ENCODE data around the gene SGO2. TPM values are rescaled to one million over a fixed set of nuclear protein-coding genes. Genes with fewer than 3 reads are reported as not detected.

The SGO2 gene
- total RNA-seq, 1 experiment from 2014 or later, result 20.1 TPM

DNA sequence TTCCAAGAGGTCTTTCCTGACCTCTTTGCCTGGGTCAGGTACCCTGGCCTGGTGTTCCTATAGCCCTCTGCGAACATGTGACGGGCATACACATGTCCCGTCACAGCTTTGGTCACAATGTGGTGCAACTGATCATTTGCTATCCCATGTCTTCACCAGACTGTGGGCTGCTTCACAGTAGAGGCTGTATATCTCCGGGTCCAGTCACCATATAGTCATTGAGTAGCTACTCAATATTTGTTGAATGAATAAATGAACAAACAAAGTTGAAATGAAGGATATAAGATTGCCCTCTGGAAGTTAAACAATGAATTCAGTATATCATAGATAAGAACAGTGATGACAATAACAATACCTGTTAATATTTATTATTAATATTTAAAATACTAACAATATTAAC lies 76.6 kb downstream of the SGO2 start:
- TF ChIP-seq, protein P1, sequence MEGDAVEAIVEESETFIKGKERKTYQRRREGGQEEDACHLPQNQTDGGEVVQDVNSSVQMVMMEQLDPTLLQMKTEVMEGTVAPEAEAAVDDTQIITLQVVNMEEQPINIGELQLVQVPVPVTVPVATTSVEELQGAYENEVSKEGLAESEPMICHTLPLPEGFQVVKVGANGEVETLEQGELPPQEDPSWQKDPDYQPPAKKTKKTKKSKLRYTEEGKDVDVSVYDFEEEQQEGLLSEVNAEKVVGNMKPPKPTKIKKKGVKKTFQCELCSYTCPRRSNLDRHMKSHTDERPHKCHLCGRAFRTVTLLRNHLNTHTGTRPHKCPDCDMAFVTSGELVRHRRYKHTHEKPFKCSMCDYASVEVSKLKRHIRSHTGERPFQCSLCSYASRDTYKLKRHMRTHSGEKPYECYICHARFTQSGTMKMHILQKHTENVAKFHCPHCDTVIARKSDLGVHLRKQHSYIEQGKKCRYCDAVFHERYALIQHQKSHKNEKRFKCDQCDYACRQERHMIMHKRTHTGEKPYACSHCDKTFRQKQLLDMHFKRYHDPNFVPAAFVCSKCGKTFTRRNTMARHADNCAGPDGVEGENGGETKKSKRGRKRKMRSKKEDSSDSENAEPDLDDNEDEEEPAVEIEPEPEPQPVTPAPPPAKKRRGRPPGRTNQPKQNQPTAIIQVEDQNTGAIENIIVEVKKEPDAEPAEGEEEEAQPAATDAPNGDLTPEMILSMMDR (IDR thresholded peaks at IDR 0.05; ENCODE audit: insufficient read depth in 1 of 2, low read depth in 1 of 2, low read length in 1 of 2, severe bottlenecking in 1 of 2, unreplicated experiment in 1 of 2), result no peak
- H3K27me3 ChIP-seq (replicated peaks; ENCODE audit: control insufficient read depth, insufficient read depth, low read length), result no peaks in the 10 kb centered on the region
- no peak for DNase-seq
- peaks cover 32% of the 10 kb centered on the region for H3K4me1 Mint-ChIP-seq (ENCODE audit: low read depth, unreplicated experiment)
- H3K27me3 Mint-ChIP-seq (ENCODE audit: insufficient read depth, unreplicated experiment), result no peaks in the 10 kb centered on the region
- peaks cover 5% of the 10 kb centered on the region for H3K36me3 Mint-ChIP-seq (ENCODE audit: insufficient read depth, unreplicated experiment)
- peaks cover 22% of the 10 kb centered on the region for H3K4me1 ChIP-seq
- no peak overlapping the region for H3K27ac Mint-ChIP-seq (ENCODE audit: unreplicated experiment)
- no peak overlapping the region for H3K4me3 ChIP-seq (ENCODE audit: low read depth, low read length)
- no peak overlapping the region for H3K4me3 Mint-ChIP-seq (ENCODE audit: unreplicated experiment)
- CTCF ChIA-PET, result no interaction called here
- H3K9me3 ChIP-seq, result no peaks in the 10 kb centered on the region
- intact Hi-C loops (cut with micrococcal nuclease; ENCODE audit: unreplicated experiment), result no loop called here
- no TSS peak for BruUV-seq (replicated peaks)
- no peaks in the 10 kb centered on the region for H3K36me3 ChIP-seq (ENCODE audit: control insufficient read depth, insufficient read depth, low read length)
- peaks cover 3% of the 10 kb centered on the region for H3K9me3 Mint-ChIP-seq (ENCODE audit: unreplicated experiment)
- POLR2A ChIA-PET, result no interaction called here

DNA sequence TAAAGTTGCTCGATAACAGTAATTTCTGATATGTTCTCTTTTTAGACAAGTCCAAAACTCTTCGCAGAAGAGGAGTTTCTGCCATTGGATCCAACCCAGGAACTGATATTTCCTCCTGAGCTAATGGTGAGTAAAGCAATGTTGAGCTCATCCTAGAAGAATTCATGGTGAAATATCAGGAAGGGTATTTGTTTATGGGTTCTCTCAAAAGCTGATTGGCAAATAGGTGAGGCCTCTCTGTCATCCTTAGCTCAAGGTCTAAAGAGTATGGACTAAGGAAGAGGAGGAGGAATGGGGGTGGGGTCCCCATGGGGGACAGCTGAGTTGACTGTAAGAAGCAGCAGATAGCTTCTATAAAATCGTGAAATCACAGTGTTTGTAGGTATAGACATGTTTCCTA lies 78.0 kb downstream of the SGO2 start:
- no TSS peak for BruUV-seq (replicated peaks)
- H3K27me3 ChIP-seq (replicated peaks; ENCODE audit: control insufficient read depth, insufficient read depth, low read length), result no peaks in the 10 kb centered on the region
- ChIA-PET POLR2A (no interaction called here), CTCF (interaction anchor here (0.9 kb wide), 1 partner anchor 84 kb away, joined by 4 read pairs; no protein-coding TSS in a partner anchor)
- H3K36me3 ChIP-seq (ENCODE audit: control insufficient read depth, insufficient read depth, low read length), result no peaks in the 10 kb centered on the region
- Mint-ChIP-seq H3K4me3 (ENCODE audit: unreplicated experiment) (peak overlapping the region; percentile 21), H3K36me3 (ENCODE audit: insufficient read depth, unreplicated experiment) (peaks cover 5% of the 10 kb centered on the region), H3K9me3 (ENCODE audit: unreplicated experiment) (peaks cover 9% of the 10 kb centered on the region), H3K4me1 (ENCODE audit: low read depth, unreplicated experiment) (peaks cover 28% of the 10 kb centered on the region), H3K27ac (ENCODE audit: unreplicated experiment) (peak overlapping the region; percentile 28), H3K27me3 (ENCODE audit: insufficient read depth, unreplicated experiment) (no peaks in the 10 kb centered on the region)
- TF ChIP-seq, protein P1 (IDR thresholded peaks at IDR 0.05; ENCODE audit: insufficient read depth in 1 of 2, low read depth in 1 of 2, low read length in 1 of 2, severe bottlenecking in 1 of 2, unreplicated experiment in 1 of 2), result no peak
- H3K4me1 ChIP-seq, result peaks cover 22% of the 10 kb centered on the region
- H3K9me3 ChIP-seq, result no peaks in the 10 kb centered on the region
- H3K4me3 ChIP-seq (ENCODE audit: low read depth, low read length), result no peak overlapping the region
- intact Hi-C loops (cut with micrococcal nuclease; ENCODE audit: unreplicated experiment), result no loop called here
- DNase-seq, result peak in 1 of 2 experiments; percentile 30

DNA sequence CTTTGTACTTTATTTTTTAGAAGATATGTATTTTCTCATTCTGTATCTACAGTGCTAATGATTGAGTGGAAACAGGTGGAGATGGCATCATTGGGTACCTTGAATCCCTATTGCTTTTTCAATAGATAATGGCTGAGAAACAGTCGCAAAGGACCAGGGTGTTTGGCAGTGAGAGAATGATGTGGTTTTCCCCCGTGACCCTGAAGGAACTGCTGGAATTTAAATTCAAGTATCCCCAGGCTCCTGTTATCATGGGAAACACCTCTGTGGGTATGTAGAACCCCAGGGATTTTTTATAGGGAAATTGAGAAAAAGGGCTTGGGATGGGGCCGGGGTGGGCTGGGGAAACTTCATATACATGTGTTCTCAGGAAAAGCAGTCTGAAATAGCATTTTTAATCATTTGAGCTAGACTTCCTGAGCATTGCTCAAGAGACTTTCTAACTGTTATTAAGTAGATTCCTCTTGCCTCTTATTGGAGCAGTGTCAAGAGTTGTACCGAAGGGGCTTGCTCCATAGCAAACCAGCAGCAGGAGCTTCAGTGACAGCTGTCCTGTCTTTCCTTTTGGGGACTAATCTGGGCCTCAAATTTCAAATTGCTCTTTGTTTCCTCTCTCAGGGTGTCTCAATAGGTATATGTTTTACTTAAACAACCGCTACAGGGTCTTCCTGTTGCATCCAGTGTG lies 78.7 kb downstream of the SGO2 start:
- intact Hi-C loops (cut with micrococcal nuclease; ENCODE audit: unreplicated experiment), result no loop called here
- peaks cover 28% of the 10 kb centered on the region for H3K4me1 Mint-ChIP-seq (ENCODE audit: low read depth, unreplicated experiment)
- H3K27me3 Mint-ChIP-seq (ENCODE audit: insufficient read depth, unreplicated experiment), result no peaks in the 10 kb centered on the region
- peaks cover 5% of the 10 kb centered on the region for H3K36me3 Mint-ChIP-seq (ENCODE audit: insufficient read depth, unreplicated experiment)
- H3K4me3 ChIP-seq (ENCODE audit: low read depth, low read length), result no peak overlapping the region
- H3K36me3 ChIP-seq (ENCODE audit: control insufficient read depth, insufficient read depth, low read length), result no peaks in the 10 kb centered on the region
- no peaks in the 10 kb centered on the region for H3K27me3 ChIP-seq (replicated peaks; ENCODE audit: control insufficient read depth, insufficient read depth, low read length)
- DNase-seq, result no peak
- ChIA-PET POLR2A (no interaction called here), CTCF (interaction anchor here (0.9 kb wide), 1 partner anchor 83 kb away, joined by 4 read pairs; no protein-coding TSS in a partner anchor)
- TF ChIP-seq, protein P1 (IDR thresholded peaks at IDR 0.05; ENCODE audit: insufficient read depth in 1 of 2, low read depth in 1 of 2, low read length in 1 of 2, severe bottlenecking in 1 of 2, unreplicated experiment in 1 of 2), result no peak
- no peak overlapping the region for H3K4me3 Mint-ChIP-seq (ENCODE audit: unreplicated experiment)
- H3K27ac Mint-ChIP-seq (ENCODE audit: unreplicated experiment), result no peak overlapping the region
- H3K4me1 ChIP-seq, result peaks cover 22% of the 10 kb centered on the region
- H3K9me3 Mint-ChIP-seq (ENCODE audit: unreplicated experiment), result peaks cover 9% of the 10 kb centered on the region
- no peaks in the 10 kb centered on the region for H3K9me3 ChIP-seq
- no TSS peak for BruUV-seq (replicated peaks)
